Muscle of arm (tissue), 12 donors: ENCODE results near the gene MYH7B. TPM values are rescaled to one million over a fixed set of nuclear protein-coding genes. Genes with fewer than 3 reads are reported as not detected.

Experiments
- DNase-seq: peaks from one replicate; pipeline ENCODE4 v3.0.0-alpha.2; 2013
- polyA plus RNA-seq, 12 donors: library from polyadenylated mRNA; unstranded; fragments of 120-200 nt; gene quantifications; one replicate each; pipeline ENCODE4 v1.2.1, GENCODE V29; 2013; ENCODE audit not compliant: insufficient read length in 12 of 12

The MYH7B gene
- polyA plus RNA-seq, 12 donors: 56.9 to 480 (median 92.0) TPM

GRCh38 chr20:34971561-34972235 is 16.0 kb downstream of the MYH7B start:
- no peak for DNase-seq

GRCh38 chr20:34974246-34974645 is 18.6 kb downstream of the MYH7B start:
- no peak for DNase-seq

- no peak for DNase-seq
Observed at GRCh38 chr20:34976286-34976685, 20.6 kb downstream of the MYH7B start.

GRCh38 chr20:34977365-34978091 is 21.9 kb downstream of the MYH7B start:
- no peak for DNase-seq

GRCh38 chr20:34978092-34978744 is 22.6 kb downstream of the MYH7B start:
- DNase-seq: no peak

GRCh38 chr20:34979366-34980153 is 23.9 kb downstream of the MYH7B start:
- DNase-seq: no peak

- no peak for DNase-seq
Observed at GRCh38 chr20:34980543-34981233, 25.0 kb downstream of the MYH7B start.

GRCh38 chr20:34982270-34983088 is 26.8 kb downstream of the MYH7B start:
- no peak for DNase-seq

GRCh38 chr20:34983089-34983820 is 27.6 kb downstream of the MYH7B start:
- no peak for DNase-seq

- no peak for DNase-seq
Observed at GRCh38 chr20:34983995-34984735, 28.5 kb downstream of the MYH7B start.

GRCh38 chr20:34984756-34985261 is 29.1 kb downstream of the MYH7B start:
- DNase-seq: no peak

GRCh38 chr20:34985461-34986310 is 30.0 kb downstream of the MYH7B start:
- DNase-seq: no peak

GRCh38 chr20:34986311-34987287 is 30.9 kb downstream of the MYH7B start:
- DNase-seq: no peak

GRCh38 chr20:34987288-34988190 is 31.9 kb downstream of the MYH7B start:
- DNase-seq: no peak

- no peak for DNase-seq
Observed at GRCh38 chr20:34988191-34988540, 32.5 kb downstream of the MYH7B start.

GRCh38 chr20:34989118-34989517 is 33.5 kb downstream of the MYH7B start:
- no peak for DNase-seq
